ENCODE results near the gene TAF15. TPM values are rescaled to one million over a fixed set of nuclear protein-coding genes. Genes with fewer than 3 reads are reported as not detected.

TAF15 gene
- total RNA-seq, 4 donors from 2014 or later, result 93.8 to 140 (median 122) TPM

DNA sequence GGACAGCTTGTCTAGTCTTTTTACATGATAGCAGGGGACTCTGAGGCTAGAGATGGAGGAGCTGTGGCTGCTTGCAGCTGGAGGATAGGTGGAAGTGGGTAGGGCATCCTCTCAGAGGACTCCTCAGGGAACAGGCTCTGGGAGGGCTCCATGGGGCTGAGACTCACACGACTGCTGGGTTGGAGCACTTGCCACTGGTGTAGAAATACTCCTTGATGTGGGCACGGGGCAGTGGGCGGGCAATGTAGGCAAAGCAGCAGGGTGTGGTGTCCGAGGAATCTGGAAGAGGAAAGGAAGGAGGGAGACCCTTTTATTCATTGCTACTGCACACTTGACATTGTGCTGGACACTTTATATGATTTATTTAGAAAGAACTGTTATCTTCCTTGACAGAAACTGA, 69.1 kb downstream of the TAF15 start:
- no peaks in the 10 kb centered on the region for H3K27me3 ChIP-seq
- intact Hi-C loops (cut with DNase I), result no loop called here
- 74% methylated on average over 4 of the region's 4 CpGs for WGBS

DNA sequence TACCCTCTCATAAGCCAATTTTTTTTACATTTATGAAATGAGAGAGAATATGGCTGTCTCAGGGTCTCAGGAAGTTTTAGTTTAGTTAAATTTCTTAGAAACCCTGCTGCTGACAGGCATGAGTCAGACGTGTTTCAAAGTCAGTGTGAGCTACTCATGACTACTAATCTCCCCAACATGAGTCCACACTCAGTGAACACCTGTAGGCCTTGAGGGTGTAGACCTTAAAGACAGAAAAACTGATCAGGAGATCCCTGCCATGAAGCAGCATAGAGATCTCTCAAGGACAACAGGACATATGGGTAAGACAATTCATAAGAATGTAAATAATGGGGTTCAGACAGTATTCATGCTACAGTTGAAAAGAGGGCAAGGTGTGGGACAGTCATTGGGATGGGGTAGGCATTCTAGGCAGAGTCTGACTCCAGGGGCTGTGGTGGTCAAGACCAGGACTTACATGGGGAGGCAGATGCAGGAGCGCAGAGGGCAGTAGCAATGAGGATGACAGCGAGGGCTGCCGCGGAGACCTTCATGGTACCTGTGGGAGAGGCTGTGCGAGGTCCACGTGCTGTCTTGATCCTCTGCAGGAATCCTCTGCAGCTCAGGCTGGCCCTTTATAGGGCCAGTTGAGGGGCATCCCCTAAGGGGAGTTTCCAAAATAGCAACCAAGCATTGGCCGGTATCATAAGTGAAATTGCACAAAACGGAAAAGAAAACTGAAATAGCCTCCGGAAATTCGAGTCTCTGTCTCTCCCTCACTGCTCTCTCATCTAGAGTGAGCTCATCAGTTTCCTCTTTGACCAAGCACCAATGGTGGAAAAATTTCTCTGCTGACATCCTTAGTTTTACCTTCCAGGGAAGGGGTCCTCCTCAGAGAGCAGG, 70.7 kb downstream of the TAF15 start, which contains the start of gene CCL5:
Gene CCL5, minus strand, starts transcription at position 588 of the 882 bp plus-strand sequence.
- H3K9me3 ChIP-seq, result no peaks in the 10 kb centered on the region
- WGBS, result 73% methylated on average over 11 of the region's 11 CpGs
- H3K27me3 ChIP-seq, result no peaks in the 10 kb centered on the region
- H3K36me3 ChIP-seq, result no peaks in the 10 kb centered on the region
- no peaks in the 10 kb centered on the region for H3K4me1 ChIP-seq
- TF ChIP-seq EP300 (IDR thresholded peaks at IDR 0.05), result no peak
- no peak for TF ChIP-seq POLR2AphosphoS5 (IDR thresholded peaks at IDR 0.05)
- TF ChIP-seq, protein P1, sequence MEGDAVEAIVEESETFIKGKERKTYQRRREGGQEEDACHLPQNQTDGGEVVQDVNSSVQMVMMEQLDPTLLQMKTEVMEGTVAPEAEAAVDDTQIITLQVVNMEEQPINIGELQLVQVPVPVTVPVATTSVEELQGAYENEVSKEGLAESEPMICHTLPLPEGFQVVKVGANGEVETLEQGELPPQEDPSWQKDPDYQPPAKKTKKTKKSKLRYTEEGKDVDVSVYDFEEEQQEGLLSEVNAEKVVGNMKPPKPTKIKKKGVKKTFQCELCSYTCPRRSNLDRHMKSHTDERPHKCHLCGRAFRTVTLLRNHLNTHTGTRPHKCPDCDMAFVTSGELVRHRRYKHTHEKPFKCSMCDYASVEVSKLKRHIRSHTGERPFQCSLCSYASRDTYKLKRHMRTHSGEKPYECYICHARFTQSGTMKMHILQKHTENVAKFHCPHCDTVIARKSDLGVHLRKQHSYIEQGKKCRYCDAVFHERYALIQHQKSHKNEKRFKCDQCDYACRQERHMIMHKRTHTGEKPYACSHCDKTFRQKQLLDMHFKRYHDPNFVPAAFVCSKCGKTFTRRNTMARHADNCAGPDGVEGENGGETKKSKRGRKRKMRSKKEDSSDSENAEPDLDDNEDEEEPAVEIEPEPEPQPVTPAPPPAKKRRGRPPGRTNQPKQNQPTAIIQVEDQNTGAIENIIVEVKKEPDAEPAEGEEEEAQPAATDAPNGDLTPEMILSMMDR (IDR thresholded peaks at IDR 0.05), result no peak
- DNase-seq (ENCODE audit: extremely low spot score), result no peak
- intact Hi-C loops (cut with DNase I), result no loop called here
- no peak within 1 kb of the TSS for H3K4me3 ChIP-seq
- H3K27ac ChIP-seq (replicated peaks in 1 of 4), result no peak within 1 kb of the TSS

More for the DNA sequence above, 69.1 kb downstream of the TAF15 start:
- no peak for TF ChIP-seq POLR2A (IDR thresholded peaks at IDR 0.05; ENCODE audit: low read depth)
- TF ChIP-seq, protein P1 (IDR thresholded peaks at IDR 0.05), result no peak
- TF ChIP-seq EP300 (IDR thresholded peaks at IDR 0.05), result no peak
- no peak for TF ChIP-seq POLR2AphosphoS5 (IDR thresholded peaks at IDR 0.05)
- DNase-seq (ENCODE audit: extremely low spot score), result no peak
- no peak overlapping the region for H3K4me3 ChIP-seq
- no peaks in the 10 kb centered on the region for H3K36me3 ChIP-seq
- no peaks in the 10 kb centered on the region for H3K9me3 ChIP-seq
- no peak overlapping the region for H3K27ac ChIP-seq (replicated peaks in 1 of 4)
- no peaks in the 10 kb centered on the region for H3K4me1 ChIP-seq

DNA sequence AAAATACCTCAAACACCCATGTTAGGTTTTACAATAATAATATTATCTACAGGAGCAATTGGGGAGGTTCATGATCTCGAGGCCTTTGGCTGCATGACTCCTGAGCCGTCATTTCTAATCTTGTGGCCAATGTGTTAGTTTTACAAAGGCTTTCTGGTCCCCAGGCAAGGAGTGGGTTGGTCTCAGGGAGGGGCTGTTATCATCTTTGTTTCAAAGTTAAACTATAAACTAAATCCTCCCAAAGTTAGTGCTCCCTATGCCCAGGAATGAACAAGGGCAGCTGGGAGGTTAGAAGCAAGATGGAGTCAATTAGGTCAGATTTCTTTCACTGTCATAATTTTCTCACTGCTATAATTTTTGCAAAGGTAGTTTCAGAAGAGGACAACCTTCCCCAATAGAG, 80.0 kb downstream of the TAF15 start:
- Histone ChIP-seq H3K27ac (replicated peaks in 1 of 4) (no peak overlapping the region), H3K4me3 (no peak overlapping the region), H3K4me1 (peaks cover 0 to 9% (median 4%) of the 10 kb centered on the region in 4 donors), H3K36me3 (no peaks in the 10 kb centered on the region), H3K9me3 (no peaks in the 10 kb centered on the region), H3K27me3 (no peaks in the 10 kb centered on the region)
- TF ChIP-seq POLR2AphosphoS5 (IDR thresholded peaks at IDR 0.05) (no peak), POLR2A (IDR thresholded peaks at IDR 0.05; ENCODE audit: low read depth) (no peak), EP300 (IDR thresholded peaks at IDR 0.05) (no peak)
- TF ChIP-seq, protein P1 (IDR thresholded peaks at IDR 0.05), result no peak
- DNase-seq (ENCODE audit: extremely low spot score), result no peak
- 91% methylated on average over 2 of the region's 2 CpGs for WGBS
- intact Hi-C loops (cut with DNase I), result no loop called here

DNA sequence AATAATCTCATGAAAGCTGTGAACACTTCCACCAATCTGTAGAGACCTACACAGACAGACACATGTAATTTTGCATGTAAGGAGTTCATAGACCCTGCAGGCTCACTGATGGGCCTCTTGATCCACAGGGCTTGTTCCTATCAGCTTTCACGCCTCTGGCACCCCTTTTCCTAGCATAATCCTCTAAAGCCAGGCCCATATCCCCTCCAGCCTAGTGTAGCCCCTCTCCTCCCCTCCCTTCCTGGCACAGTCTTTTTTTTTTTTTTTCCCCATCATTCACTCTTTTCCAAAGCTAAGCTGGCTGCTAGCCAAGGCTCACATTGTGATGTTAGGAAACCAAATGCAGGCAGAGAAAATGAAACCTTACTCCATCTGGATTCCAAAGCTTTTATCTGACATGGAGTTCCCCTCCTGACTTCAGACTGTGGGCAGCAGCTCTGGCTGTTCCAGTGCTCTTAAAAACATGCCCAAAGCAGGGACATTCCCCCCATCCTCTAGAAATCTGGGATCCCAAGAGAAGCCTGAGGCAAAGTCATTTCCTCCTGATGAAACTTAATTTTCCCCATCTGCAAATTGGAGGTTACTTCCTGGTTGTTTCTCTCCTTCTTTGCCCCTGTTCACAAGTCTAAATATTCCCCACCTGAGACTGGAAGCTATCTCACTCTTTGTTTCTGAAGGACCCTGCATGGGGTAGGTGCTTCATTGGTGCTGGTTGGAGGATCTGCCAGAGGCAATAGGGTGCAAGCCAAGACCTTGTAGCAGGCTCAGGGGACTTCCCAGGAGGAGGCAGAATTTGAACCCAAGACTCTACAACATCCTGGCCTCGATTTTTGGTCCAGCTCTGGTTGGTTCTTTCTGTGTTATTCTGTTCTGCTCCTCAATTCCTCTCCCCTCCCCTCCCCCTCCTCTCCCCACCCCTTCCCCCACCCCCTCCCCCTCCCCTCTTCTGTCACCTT, 80.8 kb downstream of the TAF15 start:
- DNase-seq (ENCODE audit: extremely low spot score), result no peak
- Histone ChIP-seq H3K4me1 (peaks cover 0 to 9% (median 4%) of the 10 kb centered on the region in 4 donors), H3K27ac (replicated peaks in 1 of 4) (no peak overlapping the region), H3K4me3 (no peak overlapping the region), H3K36me3 (no peaks in the 10 kb centered on the region), H3K9me3 (no peaks in the 10 kb centered on the region), H3K27me3 (no peaks in the 10 kb centered on the region)
- no peak for TF ChIP-seq EP300 (IDR thresholded peaks at IDR 0.05)
- no peak for TF ChIP-seq POLR2A (IDR thresholded peaks at IDR 0.05; ENCODE audit: low read depth)
- TF ChIP-seq, protein P1 (IDR thresholded peaks at IDR 0.05), result no peak
- WGBS, result 92% methylated on average over 2 of the region's 2 CpGs
- intact Hi-C loops (cut with DNase I), result no loop called here

All from esophagus muscularis mucosa (tissue), 4 donors.